Activated gamma-delta T cell treated with Interleukin-2 at 50 U/mL for 16 hours (primary cell): ENCODE results near the gene ZBTB8B.
"Not testable (repeated sequence)": the region's sequence is repeated elsewhere in the genome, so short reads cannot be mapped to it uniquely, and the experiment has no call there.

Source experiments
- DNase-seq: peaks from one replicate; pipeline ENCODE4 v3.0.0-alpha.2; 2020

ZBTB8B gene

DNA sequence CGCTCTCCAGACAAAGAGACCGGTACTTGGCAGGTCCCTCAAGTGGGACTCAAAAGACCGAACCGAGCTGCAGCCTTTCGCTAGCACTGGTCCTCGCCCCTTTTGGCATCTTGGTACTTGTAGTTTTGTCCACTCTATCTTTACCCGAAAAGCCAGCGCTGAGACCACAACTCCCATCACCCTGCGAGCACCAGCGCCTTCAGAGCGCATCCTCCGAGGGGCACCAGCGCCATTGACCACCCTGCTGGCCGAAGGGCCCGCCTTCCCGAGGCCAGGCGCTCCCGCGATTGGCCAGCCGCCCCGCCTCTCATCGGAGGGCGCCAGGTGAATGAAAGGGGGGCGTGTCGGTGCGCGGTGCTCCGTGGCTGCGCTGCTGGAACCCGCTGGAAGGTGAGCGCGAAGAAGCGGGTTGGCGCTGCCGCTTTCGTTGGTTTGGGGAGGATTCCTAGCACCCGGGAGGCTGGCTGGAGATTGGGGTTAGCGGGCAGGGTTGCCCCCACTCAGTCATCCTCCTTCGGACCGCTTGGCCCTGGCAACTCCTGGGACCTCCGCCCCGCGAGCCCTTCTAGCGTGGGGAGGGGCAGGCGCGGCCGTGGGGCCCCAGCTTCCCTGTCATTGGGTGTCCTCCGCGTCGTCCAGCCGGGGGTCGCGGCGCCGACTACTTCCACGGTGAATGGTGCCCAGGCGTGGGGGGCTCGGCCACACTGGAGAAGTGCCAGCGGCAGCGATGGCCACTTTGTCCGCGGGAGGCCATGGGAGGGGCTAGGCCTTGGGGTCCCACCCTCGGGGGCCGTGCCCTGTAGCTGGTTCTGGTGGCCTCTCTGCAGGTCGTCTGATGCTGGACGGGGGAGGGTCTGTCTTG is at the start of gene ZBTB8B:
Gene ZBTB8B, plus strand, starts transcription at position 357 of the 862 bp plus-strand sequence. CDS start 5,553 bp downstream, outside the sequence.
- DNase-seq = peak; percentile 29

DNA sequence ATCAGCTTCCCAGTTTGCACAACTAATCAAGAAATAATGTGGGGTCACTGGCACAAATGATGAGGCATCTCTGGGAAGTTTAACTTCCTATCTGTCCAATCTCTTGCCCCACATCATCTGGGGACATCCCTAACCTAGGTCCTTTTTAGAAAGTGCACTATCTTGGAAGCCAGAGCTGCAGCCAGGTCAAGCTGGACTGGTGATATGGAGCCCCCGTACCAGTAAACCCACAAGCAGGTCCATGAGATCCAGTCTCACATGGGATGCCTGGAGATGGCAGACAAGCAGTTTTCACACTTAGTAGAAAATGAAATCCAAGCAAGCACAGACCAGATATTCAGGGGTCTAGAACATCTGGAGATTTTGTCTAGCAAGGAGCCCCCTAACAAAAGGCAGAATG is 43.1 kb upstream of the ZBTB8B start:
- DNase-seq = no peak

DNA sequence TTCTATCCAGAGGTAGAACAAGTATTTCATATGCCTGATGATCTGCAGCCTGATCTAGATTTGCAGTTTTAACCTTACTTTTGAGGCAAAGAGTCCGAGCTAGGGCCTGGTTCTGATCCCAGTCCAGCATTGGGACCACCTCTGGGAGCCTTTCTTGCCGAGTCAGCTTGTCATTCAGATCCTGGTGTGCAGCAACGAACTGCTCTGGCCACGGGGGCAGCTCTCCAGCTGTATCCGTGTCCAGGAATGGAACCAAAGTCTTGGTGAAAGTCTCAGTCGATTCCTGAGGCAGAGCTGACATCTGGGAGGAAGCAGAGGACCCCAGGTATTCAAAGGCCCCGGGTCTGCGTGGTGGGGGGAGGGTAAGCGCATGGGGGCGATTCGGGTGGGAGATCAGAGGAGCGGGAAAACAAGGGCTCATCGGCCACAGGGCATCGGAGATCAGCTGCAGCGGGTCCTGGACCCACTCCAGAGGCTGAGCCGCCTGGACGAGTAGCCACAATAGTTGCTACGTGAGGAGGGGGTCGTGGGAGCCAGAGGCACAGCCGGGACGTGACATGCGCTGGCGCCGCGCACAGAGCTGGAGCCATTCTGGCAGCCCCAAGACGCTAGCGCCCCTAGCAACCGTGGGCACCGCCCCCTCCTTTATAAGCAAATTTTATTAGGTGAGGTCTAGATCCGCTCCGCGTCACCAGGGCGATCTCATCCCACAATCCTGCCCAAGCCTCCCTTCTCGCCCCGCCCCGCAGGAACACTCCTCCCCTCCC is 38.2 kb upstream of the ZBTB8B start:
- DNase-seq = no peak

DNA sequence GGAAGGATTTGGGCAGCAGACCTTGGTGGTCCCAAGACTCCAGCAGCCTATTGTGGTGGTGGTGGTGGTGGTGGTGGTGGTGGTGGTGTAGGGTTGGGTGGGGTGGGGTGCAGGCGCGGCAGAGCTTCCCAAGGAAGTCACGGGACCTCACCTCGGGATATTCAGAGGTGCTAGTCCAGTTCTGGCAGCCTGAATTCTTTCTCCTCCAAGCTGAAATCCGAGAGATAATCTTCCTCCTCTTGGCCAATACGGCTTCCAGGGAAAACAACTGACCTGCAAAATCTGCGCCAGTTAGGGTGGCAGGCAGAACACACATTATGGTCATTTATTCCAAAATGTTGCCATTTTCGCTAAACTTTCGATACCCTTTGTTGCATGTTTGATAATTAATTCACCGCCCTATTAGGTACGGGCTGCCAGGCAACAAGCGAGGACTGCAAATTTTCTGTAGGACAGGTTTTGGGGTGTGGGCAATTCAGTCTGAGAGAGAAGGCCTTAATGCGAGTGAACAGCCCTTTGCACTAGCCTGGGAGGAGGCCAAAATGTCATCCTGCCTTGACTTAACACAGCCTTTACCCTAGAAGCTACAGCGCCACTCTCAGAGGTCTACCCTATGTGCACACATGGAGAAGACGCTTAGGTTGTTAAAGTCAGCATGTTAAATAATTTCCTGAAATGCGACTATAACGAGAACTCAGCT is 37.5 kb upstream of the ZBTB8B start:
- DNase-seq = no peak

DNA sequence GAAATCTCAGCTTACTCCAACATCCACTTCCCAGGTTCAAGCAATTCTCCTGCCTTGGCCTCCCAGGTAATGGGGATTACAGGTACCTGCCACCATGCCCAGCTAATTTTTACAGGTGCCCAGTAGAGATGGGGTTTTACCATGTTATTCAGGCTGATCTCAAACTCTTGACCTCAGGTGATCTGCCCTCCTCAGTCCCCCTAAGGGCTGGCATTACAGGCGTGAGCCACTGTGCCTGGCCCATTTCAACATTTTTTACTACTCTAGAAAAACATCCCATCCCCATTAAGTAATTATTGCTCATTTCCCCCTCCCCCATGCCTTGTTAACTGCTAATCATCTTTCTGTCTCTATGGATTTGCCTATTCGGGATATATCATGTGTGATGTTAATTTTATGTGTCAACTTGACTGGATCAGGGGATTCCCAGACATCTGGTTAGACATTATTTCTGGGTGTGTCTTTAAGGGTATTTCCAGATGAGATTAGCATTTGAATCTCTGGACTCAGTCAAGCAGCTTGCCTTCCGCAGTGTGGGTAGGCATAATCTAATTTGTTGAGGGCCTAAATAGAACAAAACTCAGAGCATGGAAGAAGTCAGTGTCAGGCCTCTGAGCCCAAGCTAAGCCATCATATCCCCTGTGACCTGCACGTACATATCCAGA is 33.0 kb upstream of the ZBTB8B start:
- DNase-seq = no peak

DNA sequence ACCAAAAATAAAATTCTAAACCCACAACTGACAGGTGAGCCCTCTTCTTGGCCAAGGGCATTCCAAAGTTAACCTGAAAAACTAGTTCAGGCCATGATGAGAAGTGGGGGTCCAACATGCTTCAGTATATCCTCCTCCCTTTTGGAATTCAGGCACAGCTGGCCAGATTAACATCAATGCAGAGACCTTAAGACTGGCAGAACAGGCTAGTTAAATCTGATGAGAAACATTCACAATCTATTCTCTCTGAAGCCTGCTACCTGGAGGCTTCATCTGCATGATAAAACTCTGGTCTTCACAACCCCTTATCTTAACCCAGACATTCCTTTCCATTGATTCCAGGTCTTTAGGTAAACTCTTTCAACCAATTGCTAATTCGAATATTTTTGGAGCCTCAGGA is 26.7 kb upstream of the ZBTB8B start:
- DNase-seq = no peak

DNA sequence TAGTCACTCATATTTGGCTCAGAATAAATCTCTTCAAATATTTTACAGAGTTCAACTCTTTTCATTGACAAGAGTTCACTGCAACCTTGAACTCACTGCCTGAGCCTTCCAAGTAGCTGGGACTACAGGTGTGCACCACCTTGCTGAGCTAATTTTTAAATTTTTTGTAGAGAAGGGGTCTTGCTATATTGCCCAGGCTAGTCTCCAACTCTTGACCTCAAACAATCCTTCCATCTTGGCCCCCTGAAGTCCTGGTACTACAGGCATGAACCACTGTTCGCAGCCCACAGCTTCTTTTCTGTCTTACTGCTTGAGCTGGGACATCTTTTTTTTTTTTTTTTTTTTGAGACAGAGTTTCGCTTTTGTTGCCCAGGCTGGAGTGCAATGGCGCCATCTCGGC is 26.1 kb upstream of the ZBTB8B start:
- not testable (repeated sequence) for DNase-seq

DNA sequence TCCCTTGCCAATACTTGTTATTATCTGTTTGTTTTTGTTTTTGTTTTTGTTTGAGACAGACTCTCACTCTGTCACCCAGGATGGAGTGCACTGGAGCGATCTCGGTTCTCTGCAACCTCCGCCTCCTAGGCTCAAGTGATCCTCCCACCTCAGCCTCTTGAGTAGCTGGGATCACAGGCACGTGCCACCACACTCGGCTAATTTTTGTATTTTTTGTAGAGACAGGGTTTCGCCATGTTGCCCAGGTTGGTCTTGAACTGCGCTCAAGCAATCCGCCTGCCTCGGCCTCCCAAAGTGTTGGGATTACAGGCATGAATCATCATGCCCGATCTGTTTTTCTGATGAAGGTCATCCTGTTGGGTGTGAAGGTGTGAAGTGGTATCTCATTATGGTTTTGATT is 23.4 kb upstream of the ZBTB8B start:
- DNase-seq = not testable (repeated sequence)

DNA sequence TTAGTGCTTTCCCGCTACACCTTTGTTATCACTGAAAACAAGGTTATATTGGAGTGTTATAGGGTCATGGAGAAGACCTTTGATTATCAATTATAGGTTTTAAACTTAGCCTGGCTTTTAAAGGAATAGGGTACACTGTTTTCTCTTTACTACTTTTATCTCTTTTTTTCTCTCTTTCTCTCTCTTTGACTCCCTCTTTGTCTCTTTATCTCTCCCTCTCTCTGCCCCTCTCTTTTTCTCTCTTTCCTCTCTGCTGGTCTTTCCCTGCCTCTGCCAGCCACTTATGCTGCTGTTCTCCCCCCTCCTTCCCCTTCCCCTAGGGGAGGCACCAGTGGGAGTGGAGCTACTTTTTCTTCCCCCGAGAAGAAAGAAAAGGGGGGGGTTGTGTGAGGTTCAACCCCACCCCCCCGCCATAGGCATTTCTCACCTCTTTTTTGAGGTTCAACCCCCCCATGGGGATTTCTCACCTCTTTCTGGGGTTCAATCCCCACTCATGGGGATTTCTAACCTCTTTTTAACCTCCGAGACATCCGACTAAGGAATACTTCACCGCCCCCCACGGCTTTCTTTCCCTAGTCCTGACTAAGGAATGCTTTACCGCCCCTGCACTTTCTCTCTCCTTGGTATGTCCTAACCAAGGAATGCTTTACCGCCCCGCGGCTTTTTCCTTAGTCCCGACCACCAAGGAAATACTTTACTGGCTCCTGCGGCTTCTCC is 17.2 kb upstream of the ZBTB8B start:
- no peak for DNase-seq

DNA sequence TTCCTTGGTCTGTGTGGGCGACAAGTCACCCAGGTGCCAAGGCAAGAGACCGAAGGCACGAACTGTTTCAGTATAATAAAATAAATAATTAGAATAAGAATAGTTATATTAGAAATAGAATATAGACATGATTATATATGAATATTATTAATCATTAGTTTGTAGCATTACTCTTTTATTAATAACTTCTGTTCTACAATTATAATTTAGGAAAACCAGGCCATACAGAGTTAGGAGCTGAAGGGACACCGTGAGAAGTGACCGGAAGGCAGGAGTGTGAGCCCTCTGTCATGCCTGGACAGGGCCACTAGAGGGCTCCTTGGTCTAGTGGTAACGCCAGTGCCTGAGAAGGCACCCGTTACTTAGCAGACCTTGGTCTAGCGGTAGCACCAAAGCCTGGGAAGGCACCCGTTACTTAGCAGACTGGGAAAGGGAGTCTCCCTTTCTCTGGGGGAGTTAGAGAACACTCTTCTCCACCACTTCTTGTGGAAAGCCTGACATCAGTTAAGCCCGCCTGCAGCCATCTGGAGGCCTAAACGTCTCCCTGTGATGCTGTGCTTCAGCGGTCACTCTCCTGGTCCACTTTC is 16.6 kb upstream of the ZBTB8B start:
- peak; percentile 23 for DNase-seq

DNA sequence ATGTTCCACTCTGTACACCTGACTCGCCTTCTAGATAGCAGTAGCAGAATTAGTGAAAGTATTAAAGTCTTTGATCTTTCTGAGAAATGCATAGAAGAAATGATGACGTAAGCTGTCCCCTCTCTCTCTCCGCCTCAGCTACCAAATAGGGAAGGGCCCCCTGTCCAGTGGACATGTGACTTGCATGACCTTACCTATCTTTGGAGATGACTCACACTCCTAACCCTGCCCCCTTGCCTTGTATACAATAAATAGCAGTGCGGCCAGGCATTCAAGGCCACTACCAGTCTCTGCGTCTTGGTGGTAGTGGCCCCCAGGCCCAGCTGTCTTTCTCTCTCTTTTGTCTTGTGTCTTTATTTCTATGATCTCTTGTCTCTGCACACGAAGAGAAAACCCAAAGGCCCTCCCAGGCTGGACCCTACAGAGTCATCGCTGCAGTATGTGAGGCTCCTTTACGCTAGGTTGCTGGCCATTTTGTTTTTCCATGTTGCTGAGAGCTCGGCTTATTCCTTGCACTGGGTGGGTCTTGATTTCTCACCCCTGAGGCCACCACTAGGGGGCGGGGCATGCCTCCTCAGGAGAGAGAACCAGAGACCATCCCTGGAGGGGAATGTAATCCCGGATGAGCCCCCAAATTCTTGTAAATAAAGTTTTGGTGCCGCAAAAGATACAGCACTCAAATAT is 16.0 kb upstream of the ZBTB8B start:
- no peak for DNase-seq

DNA sequence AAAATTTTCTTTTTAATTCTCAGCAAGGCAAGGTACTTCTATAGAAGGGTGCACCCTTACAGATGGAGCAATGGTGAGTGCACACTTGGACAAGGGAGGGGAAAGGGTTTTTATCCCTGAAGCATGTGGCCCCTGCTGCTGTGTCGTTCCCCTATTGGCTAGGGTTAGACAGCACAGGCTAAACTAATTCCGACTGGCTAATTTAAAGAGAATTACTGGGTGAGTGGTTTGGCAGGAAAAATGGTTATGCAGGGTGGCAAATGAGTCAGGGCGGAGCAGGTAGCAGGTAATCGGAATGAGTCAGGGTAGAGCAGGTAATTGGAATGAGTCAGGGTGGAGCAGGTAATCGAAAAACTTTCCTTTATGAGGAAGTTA is 15.4 kb upstream of the ZBTB8B start:
- not testable (repeated sequence) for DNase-seq

DNA sequence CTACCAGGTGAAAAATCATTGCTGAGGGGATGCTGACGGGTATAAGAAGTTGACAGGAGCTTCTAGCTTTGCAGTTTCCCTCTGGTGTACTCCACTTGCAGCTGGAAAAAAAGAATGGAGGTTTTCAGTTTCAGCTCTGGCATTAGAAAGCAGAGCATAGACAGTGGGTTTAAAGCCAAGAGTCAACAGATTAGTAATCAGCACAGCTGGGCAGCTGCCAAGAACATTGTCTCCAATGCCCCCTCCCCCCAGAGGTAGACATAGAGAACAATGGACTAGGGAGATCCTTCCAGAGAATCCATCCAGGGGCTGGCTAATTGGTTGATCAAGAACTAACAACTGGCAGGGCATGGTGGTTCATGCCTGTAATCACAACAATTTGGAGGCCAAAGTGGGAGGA is 10.1 kb upstream of the ZBTB8B start:
- no peak for DNase-seq

DNA sequence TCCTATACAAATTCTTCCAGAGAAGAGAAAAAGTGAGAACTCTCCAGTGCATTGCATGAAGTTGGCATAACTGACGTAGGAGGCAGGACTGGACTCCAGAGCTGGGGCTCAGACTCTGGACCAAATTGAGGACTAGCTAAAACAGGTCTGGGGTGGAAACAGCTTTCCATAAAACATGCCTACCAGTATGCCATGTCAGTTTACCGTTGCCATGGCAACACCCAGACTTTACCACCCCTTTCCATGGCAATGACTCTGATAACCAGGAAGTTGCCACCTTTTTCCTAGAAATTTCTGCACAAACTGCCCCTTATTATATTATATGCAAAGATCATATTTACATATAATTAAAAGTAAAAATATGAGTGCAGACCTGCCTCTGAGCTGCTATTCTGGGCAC is 8.9 kb upstream of the ZBTB8B start:
- no peak for DNase-seq

DNA sequence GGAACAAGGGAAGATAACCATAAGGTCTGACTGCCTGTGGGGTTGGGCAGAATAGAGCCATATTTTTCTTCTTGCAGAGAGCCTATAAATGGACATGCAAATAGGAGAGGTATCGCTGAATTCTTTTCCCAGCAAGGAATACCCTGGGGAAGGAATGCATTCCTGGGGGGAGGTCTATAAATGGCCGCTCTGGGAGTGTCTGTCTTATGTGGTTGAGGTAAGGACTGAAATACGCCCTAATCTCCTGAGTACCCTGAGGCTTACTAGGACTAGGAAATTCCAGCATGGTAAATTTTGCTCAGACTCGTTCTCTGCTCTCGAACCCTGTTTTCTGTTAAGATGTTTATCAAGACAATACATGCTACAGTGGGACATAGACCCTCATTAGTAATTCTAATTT is 6.1 kb upstream of the ZBTB8B start:
- DNase-seq = not testable (repeated sequence)

DNA sequence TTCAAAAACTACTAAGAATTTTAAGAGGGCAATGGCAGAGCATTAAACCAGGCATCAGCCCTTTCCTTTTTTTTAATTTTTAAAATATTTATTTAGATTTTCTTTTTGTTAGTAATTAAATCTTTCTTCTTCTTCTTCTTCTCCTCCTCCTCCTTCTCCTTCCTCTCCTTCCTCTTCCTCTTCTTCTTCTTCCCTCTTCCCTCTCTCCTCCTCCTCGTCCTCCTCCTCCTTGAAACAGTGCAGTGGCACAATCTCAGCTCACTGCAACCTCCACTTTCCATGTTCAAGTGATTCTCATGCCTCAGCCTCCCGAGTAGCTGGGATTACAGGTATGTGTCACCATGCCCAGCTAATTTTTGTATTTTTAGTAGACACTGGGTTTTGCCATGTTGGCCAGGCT is 1.9 kb upstream of the ZBTB8B start:
- DNase-seq = not testable (repeated sequence)

DNA sequence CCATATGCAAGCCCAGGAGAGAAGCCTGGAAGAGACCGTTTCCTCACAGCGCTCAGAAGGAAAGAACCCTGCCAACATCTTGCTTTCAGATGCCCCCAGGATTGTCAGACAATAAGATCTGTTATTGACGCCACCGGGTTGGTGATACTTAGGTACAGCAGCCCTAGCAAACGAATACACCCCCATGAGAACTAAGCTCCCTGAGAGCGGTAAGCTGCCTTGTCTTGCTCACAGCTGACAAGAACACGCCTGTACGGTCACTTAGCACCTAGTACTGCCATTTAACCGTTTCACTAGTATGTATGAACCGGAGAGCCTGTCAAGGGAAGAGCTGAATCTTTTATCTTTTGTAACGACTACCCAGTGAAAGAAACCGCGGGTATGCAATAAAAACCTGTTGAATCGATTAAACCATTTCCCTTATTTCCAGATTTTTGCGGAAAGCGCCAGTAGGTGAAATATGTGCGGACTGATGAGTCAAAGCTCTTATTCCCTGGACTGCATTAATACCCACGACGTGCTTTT is 619 bp upstream of the ZBTB8B start:
- DNase-seq = no peak

DNA sequence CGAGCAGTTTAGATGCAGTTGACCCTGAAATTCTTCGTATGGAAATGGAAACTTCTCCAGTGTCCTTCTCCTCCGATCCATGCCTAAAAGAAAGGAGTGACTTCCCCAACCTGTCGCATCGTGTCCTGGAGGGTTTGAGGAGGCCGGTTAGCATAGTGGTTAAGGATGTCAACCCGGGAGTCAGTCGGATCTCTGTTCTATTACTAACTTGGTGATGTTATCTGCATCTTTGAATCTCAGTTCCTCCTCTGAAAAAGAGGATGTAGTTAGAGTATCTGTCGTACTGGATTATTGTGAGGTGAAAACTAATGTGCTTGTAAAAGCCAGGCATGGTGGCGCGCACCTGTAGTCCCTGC is 684 bp downstream of the ZBTB8B start:
- DNase-seq = no peak

DNA sequence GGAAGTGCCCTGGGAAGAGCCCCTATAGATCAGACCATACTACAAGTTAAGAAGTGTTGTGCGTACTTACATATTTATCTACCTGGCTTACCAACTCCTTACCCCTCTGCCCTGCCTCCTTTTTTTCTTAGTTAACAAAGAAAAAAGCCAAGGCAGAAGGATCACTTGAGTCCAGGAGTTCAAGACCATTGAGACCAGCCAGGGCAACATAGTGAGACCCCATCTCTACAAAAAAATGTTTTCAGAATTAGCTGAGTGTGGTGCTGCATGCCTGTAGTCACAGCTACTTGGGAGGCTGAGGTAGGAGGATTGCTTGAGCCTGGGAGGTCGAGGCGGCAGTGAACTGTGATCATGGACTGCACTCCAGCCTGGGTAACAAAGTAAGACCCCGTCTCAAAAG is 1.9 kb downstream of the ZBTB8B start:
- DNase-seq = no peak

DNA sequence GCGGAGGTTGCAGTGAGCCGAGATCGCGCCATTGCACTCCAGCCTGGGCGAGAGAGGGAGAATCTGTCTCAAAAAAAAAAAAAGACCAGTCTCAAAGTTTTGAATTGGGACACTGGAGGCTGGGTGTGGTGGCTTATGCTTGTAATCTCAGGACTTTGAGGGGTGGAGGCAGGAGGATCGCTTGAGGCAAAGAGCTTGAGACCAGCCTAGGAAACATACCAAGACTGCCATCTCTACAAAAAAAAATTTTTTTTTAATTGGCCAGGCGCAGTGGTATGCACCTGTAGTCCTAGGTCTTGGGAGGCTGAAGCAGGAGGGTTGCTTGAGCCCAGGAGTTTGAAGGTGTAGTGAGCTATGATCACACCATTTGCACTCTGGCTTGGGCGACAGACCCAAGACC is 3.9 kb downstream of the ZBTB8B start:
- DNase-seq = no peak

DNA sequence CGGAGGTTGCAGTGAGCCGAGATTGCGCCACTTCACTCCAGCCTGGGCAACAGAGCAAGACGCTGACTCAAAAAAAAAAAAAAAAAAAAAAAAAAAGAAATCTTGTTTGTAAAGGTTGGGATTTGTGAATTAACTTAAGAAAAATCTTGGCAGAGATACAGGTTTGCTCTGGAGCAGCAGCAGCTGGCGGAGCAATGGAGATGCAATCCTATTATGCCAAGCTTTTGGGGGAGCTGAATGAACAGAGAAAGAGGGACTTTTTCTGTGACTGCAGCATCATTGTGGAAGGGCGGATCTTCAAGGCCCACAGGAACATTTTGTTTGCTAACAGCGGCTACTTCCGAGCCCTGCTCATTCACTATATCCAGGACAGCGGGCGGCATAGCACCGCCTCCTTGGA is 5.6 kb downstream of the ZBTB8B start:
- DNase-seq = no peak
